Activated T-cell treated with anti-CD3 and anti-CD28 coated beads for 4 hours (primary cell): Measurements from ENCODE around the gene MYLK3.

Source experiments
- DNase-seq: peaks from one replicate; pipeline ENCODE4 v3.0.0-alpha.2; 2020

Gene MYLK3

GRCh38 chr16:46721885-46722284, 26.3 kb downstream of the MYLK3 start:
- DNase-seq: no peak

GRCh38 chr16:46720619-46721018, 27.5 kb downstream of the MYLK3 start:
- no peak for DNase-seq

GRCh38 chr16:46719528-46719927, 28.6 kb downstream of the MYLK3 start:
- DNase-seq: no peak

- no peak for DNase-seq
These were observed 29.9 kb downstream of the MYLK3 start for GRCh38 chr16:46718214-46718613.

- DNase-seq: no peak
These were observed 30.5 kb downstream of the MYLK3 start for GRCh38 chr16:46717692-46718091.

GRCh38 chr16:46715769-46716305, 32.3 kb downstream of the MYLK3 start:
- no peak for DNase-seq

- no peak for DNase-seq
These were observed 33.1 kb downstream of the MYLK3 start for GRCh38 chr16:46714797-46715591.

GRCh38 chr16:46713634-46714033, 34.5 kb downstream of the MYLK3 start:
- DNase-seq: no peak

- DNase-seq: no peak
These were observed 35.2 kb downstream of the MYLK3 start for GRCh38 chr16:46712911-46713310.

GRCh38 chr16:46711106-46712058, 36.8 kb downstream of the MYLK3 start:
- no peak for DNase-seq

- no peak for DNase-seq
These were observed 38.6 kb downstream of the MYLK3 start for GRCh38 chr16:46709469-46710005.

- no peak for DNase-seq
These were observed 41.5 kb downstream of the MYLK3 start for GRCh38 chr16:46706642-46707041.

- DNase-seq: no peak
These were observed 46.1 kb downstream of the MYLK3 start for GRCh38 chr16:46702030-46702429.

GRCh38 chr16:46701615-46702014, 46.5 kb downstream of the MYLK3 start:
- DNase-seq: no peak

- no peak for DNase-seq
These were observed 48.1 kb downstream of the MYLK3 start for GRCh38 chr16:46700048-46700447.

GRCh38 chr16:46696957-46697356, 51.2 kb downstream of the MYLK3 start:
- no peak for DNase-seq

- DNase-seq: no peak
These were observed 52.2 kb downstream of the MYLK3 start for GRCh38 chr16:46695937-46696336.

GRCh38 chr16:46693598-46693997, 54.5 kb downstream of the MYLK3 start:
- DNase-seq: no peak

- no peak for DNase-seq
These were observed 56.4 kb downstream of the MYLK3 start for GRCh38 chr16:46691726-46692125.

- DNase-seq: no peak
These were observed 57.6 kb downstream of the MYLK3 start for GRCh38 chr16:46690281-46691178.

GRCh38 chr16:46689365-46690280, 58.5 kb downstream of the MYLK3 start, which contains the start of gene ORC6:
Gene ORC6 (plus strand): TSS chr16:46689659. CDS start chr16:46689706, 47 bp downstream.
- DNase-seq: peak; percentile 95
